T-cell (primary cell): ENCODE data around the gene SYNJ2BP. TPM values are rescaled to one million over a fixed set of nuclear protein-coding genes. Genes with fewer than 3 reads are reported as not detected.

Experiments used
- ATAC-seq, 4 experiments: fragments of 200-7000 bp in 3 of 4; fragments of 150-1000 bp in 1 of 4; cut with Tn5 transposase; replicated peaks in 1 of 4; 1 replicate in 3 of 4; 2 replicates in 1 of 4; pipeline ENCODE4 v1.10.0; 2021; ENCODE audit warnings: moderate library complexity in 3 of 4, mild to moderate bottlenecking in 2 of 4, moderate number of reproducible peaks in 1 of 4
- CTCF ChIA-PET, 2 donors: fragments of 300-600 bp; sonication (Branson Sonifier 250); formaldehyde crosslinking; loops; one replicate each; lab custom pipeline; 2022; ENCODE audit warnings: antibody characterized with exemption in 2 of 2; lab: Charles Lee
- POLR2A ChIA-PET, 2 donors: fragments of 300-600 bp; sonication (Branson Sonifier 250); formaldehyde crosslinking; loops; one replicate each; lab custom pipeline; 2022; ENCODE audit warnings: antibody characterized with exemption in 2 of 2; lab: Charles Lee
- DNase-seq, 35 experiments: peaks; one replicate each; pipeline versions ENCODE4 v3.0.0 to v3.0.0-alpha.2; 2013 to 2023
- H3K27ac ChIP-seq: one replicate; pipeline ENCODE4 v1.5.1; 2013; ENCODE audit warnings: low read length
- H3K27me3 ChIP-seq, 2 experiments: replicated peaks in 1 of 2; 1 replicate in 1 of 2; 2 replicates in 1 of 2; pipeline versions ENCODE4 v1.6.1 to v1.7.0; 2013; ENCODE audit warnings: low read length in 1 of 2, mixed read lengths in 1 of 2; ENCODE audit not compliant: control insufficient read depth in 2 of 2, insufficient read depth in 2 of 2; ENCODE audit errors: extremely low read depth in 1 of 2
- H3K36me3 ChIP-seq, 2 donors: 1 replicate in 1 of 2; 2 replicates in 1 of 2; pipeline versions ENCODE4 v1.6.1 to v1.7.0; 2013; ENCODE audit warnings: low read length in 1 of 2; ENCODE audit not compliant: control insufficient read depth in 2 of 2, insufficient read depth in 1 of 2; ENCODE audit errors: extremely low read depth in 1 of 2
- H3K4me1 ChIP-seq, 2 experiments: 1 replicate in 1 of 2; 2 replicates in 1 of 2; pipeline versions ENCODE4 v1.6.1 to v1.7.0; 2013; ENCODE audit warnings: low read length in 2 of 2, mixed read lengths in 1 of 2; ENCODE audit not compliant: insufficient read depth in 2 of 2, control insufficient read depth in 1 of 2; ENCODE audit errors: extremely low read depth in 1 of 2
- H3K4me3 ChIP-seq, 2 donors: 1 replicate in 1 of 2; 2 replicates in 1 of 2; pipeline versions ENCODE4 v1.5.1 to v1.7.0; 2013; ENCODE audit warnings: mild to moderate bottlenecking in 2 of 2, low read length in 1 of 2, moderate library complexity in 1 of 2; ENCODE audit not compliant: control insufficient read depth in 1 of 2; ENCODE audit errors: extremely low read depth in 1 of 2
- H3K9me3 ChIP-seq: 2 replicates; pipeline ENCODE4 v1.7.0; 2013
- H3K27ac Mint-ChIP-seq, 2 donors: one replicate each; pipeline ENCODE4 v1.8.0; 2020 to 2021; ENCODE audit warnings: mild to moderate bottlenecking in 2 of 2, mixed read lengths in 2 of 2
- H3K27me3 Mint-ChIP-seq, 2 donors: one replicate each; pipeline ENCODE4 v1.8.0; 2021 to 2022; ENCODE audit warnings: mixed read lengths in 2 of 2
- H3K36me3 Mint-ChIP-seq: one replicate; pipeline ENCODE4 v1.8.0; 2021; ENCODE audit warnings: mixed read lengths
- H3K4me1 Mint-ChIP-seq, 3 donors: one replicate each; pipeline ENCODE4 v1.8.0; 2020 to 2022; ENCODE audit warnings: mixed read lengths in 3 of 3, mild to moderate bottlenecking in 1 of 3
- H3K4me3 Mint-ChIP-seq, 3 donors: one replicate each; pipeline ENCODE4 v1.8.0; 2020 to 2022; ENCODE audit warnings: mild to moderate bottlenecking in 3 of 3, mixed read lengths in 3 of 3, moderate library complexity in 3 of 3
- H3K9me3 Mint-ChIP-seq, 3 donors: one replicate each; pipeline ENCODE4 v1.8.0; 2020 to 2022; ENCODE audit warnings: mixed read lengths in 3 of 3
- WGBS: methylation state at CpG from one replicate; pipeline ENCODE4 v1.1.5; 2013; ENCODE audit warnings: missing lambda C conversion rate; ENCODE audit not compliant: insufficient coverage; 5-methylcytosine and 5-hydroxymethylcytosine counted together
- total RNA-seq, 35 experiments: library from RNA in 6 of 35; stranded (reverse) in 6 of 35; fragments of 120-200 nt in 1 of 35; gene quantifications; one replicate each; pipeline versions ENCODE4 v1.2.1 to v1.2.4 and lab custom pipeline; 2013 to 2026

Gene SYNJ2BP
- total RNA-seq, 5 donors from 2014 or later (not counting 1 experiment from before 2014, with no cell fraction given) = 12.4 to 18.6 (median 13.2) TPM

GRCh38 chr14:70398280-70398679 lies 18.6 kb downstream of the SYNJ2BP start:
- no peak overlapping the region for H3K4me3 Mint-ChIP-seq
- no peaks in the 10 kb centered on the region for H3K27me3 Mint-ChIP-seq
- peaks cover 5 to 19% (median 14%) of the 10 kb centered on the region in 3 donors for H3K4me1 Mint-ChIP-seq
- Histone ChIP-seq H3K9me3 (no peaks in the 10 kb centered on the region), H3K4me1 (peaks cover 0 to 3% of the 10 kb centered on the region in 2 experiments), H3K4me3 (no peak overlapping the region), H3K36me3 (peaks cover 7 to 14% of the 10 kb centered on the region in 2 donors), H3K27me3 (no peaks in the 10 kb centered on the region), H3K27ac (no peak overlapping the region)
- ChIA-PET POLR2A (no interaction called here), CTCF (no interaction called here)
- no peaks in the 10 kb centered on the region for H3K9me3 Mint-ChIP-seq
- no peak for DNase-seq
- no peak for ATAC-seq
- WGBS = 100% methylated on average over 1 of the region's 2 CpGs
- no peak overlapping the region for H3K27ac Mint-ChIP-seq
- H3K36me3 Mint-ChIP-seq = peaks cover 32% of the 10 kb centered on the region

GRCh38 chr14:70397746-70398145 lies 19.1 kb downstream of the SYNJ2BP start:
- H3K4me1 Mint-ChIP-seq = peaks cover 5 to 20% (median 18%) of the 10 kb centered on the region in 3 donors
- H3K27ac ChIP-seq = no peak overlapping the region
- H3K27me3 ChIP-seq = no peaks in the 10 kb centered on the region
- ChIA-PET CTCF (no interaction called here), POLR2A (no interaction called here)
- H3K36me3 Mint-ChIP-seq = peaks cover 37% of the 10 kb centered on the region
- no peak for DNase-seq
- 93% methylated on average over 2 of the region's 2 CpGs for WGBS
- H3K4me1 ChIP-seq = peaks cover 0 to 3% of the 10 kb centered on the region in 2 experiments
- no peak overlapping the region for H3K4me3 Mint-ChIP-seq
- H3K36me3 ChIP-seq = peaks cover 7 to 14% of the 10 kb centered on the region in 2 donors
- H3K4me3 ChIP-seq = no peak overlapping the region
- H3K9me3 Mint-ChIP-seq = no peaks in the 10 kb centered on the region
- no peaks in the 10 kb centered on the region for H3K9me3 ChIP-seq
- H3K27me3 Mint-ChIP-seq = no peaks in the 10 kb centered on the region
- H3K27ac Mint-ChIP-seq = no peak overlapping the region
- ATAC-seq = no peak

- peaks cover 10 to 27% (median 24%) of the 10 kb centered on the region in 3 donors for H3K4me1 Mint-ChIP-seq
- no peak for DNase-seq
- no peaks in the 10 kb centered on the region for H3K9me3 ChIP-seq
- ChIA-PET POLR2A (interaction anchor here in 1 of 2 donors (0.6 kb wide), 3 partner anchors 18 to 427 kb away, joined by 3 to 8 read pairs (median 5); no protein-coding TSS in a partner anchor), CTCF (interaction anchor here in 1 of 2 donors (0.6 kb wide), 1 partner anchor 235 kb away, joined by 3 read pairs; no protein-coding TSS in a partner anchor)
- no peaks in the 10 kb centered on the region for H3K27me3 Mint-ChIP-seq
- no peaks in the 10 kb centered on the region for H3K9me3 Mint-ChIP-seq
- H3K27ac ChIP-seq = no peak overlapping the region
- peaks cover 41% of the 10 kb centered on the region for H3K36me3 Mint-ChIP-seq
- peaks cover 0 to 3% of the 10 kb centered on the region in 2 experiments for H3K4me1 ChIP-seq
- H3K27ac Mint-ChIP-seq = no peak overlapping the region
- H3K27me3 ChIP-seq = no peaks in the 10 kb centered on the region
- ATAC-seq = no peak
- H3K4me3 Mint-ChIP-seq = no peak overlapping the region
- H3K36me3 ChIP-seq = peaks cover 7 to 13% of the 10 kb centered on the region in 2 donors
- H3K4me3 ChIP-seq = no peak overlapping the region
These were observed 22.1 kb downstream of the SYNJ2BP start for GRCh38 chr14:70394674-70395306.

- Histone ChIP-seq H3K4me1 (no peaks in the 10 kb centered on the region), H3K27ac (no peak overlapping the region), H3K9me3 (no peaks in the 10 kb centered on the region), H3K36me3 (peaks cover 2 to 13% of the 10 kb centered on the region in 2 donors), H3K4me3 (no peak overlapping the region), H3K27me3 (no peaks in the 10 kb centered on the region)
- Mint-ChIP-seq H3K27ac (no peak overlapping the region), H3K36me3 (peaks cover 43% of the 10 kb centered on the region), H3K27me3 (no peaks in the 10 kb centered on the region), H3K9me3 (no peaks in the 10 kb centered on the region), H3K4me3 (no peak overlapping the region), H3K4me1 (peaks cover 16 to 23% (median 19%) of the 10 kb centered on the region in 3 donors)
- DNase-seq = no peak
- POLR2A ChIA-PET = no interaction called here
- 100% methylated on average over 1 of the region's 3 CpGs for WGBS
- ATAC-seq = no peak
- CTCF ChIA-PET = no interaction called here
These were observed 24.2 kb downstream of the SYNJ2BP start for GRCh38 chr14:70392676-70393075.

GRCh38 chr14:70391493-70392391 lies 25.1 kb downstream of the SYNJ2BP start:
- Mint-ChIP-seq H3K4me3 (no peak overlapping the region), H3K27ac (no peak overlapping the region), H3K4me1 (peaks cover 16 to 21% (median 17%) of the 10 kb centered on the region in 3 donors), H3K27me3 (no peaks in the 10 kb centered on the region), H3K36me3 (peaks cover 40% of the 10 kb centered on the region), H3K9me3 (no peaks in the 10 kb centered on the region)
- H3K27me3 ChIP-seq = no peaks in the 10 kb centered on the region
- ChIA-PET POLR2A (no interaction called here), CTCF (interaction anchor here in 1 of 2 donors (0.6 kb wide), 1 partner anchor 936 kb away, joined by 3 read pairs; no protein-coding TSS in a partner anchor)
- no peak for DNase-seq
- no CpG with 5 or more reads among the region's 6 CpGs for WGBS
- no peaks in the 10 kb centered on the region for H3K9me3 ChIP-seq
- H3K27ac ChIP-seq = no peak overlapping the region
- peaks cover 0 to 13% of the 10 kb centered on the region in 2 donors for H3K36me3 ChIP-seq
- no peaks in the 10 kb centered on the region for H3K4me1 ChIP-seq
- H3K4me3 ChIP-seq = no peak overlapping the region
- no peak for ATAC-seq

- H3K27ac ChIP-seq = no peak overlapping the region
- H3K4me1 Mint-ChIP-seq = peaks cover 0 to 5% (median 0%) of the 10 kb centered on the region in 3 donors
- no CpG with 5 or more reads among the region's 2 CpGs for WGBS
- H3K4me1 ChIP-seq = no peaks in the 10 kb centered on the region
- peaks cover 45% of the 10 kb centered on the region for H3K36me3 Mint-ChIP-seq
- no peak for DNase-seq
- no peaks in the 10 kb centered on the region for H3K9me3 Mint-ChIP-seq
- no peak overlapping the region for H3K4me3 Mint-ChIP-seq
- H3K27me3 ChIP-seq = no peaks in the 10 kb centered on the region
- ATAC-seq = no peak
- CTCF ChIA-PET = no interaction called here
- H3K9me3 ChIP-seq = no peaks in the 10 kb centered on the region
- H3K4me3 ChIP-seq = no peak overlapping the region
- no peak overlapping the region for H3K27ac Mint-ChIP-seq
- H3K27me3 Mint-ChIP-seq = no peaks in the 10 kb centered on the region
- POLR2A ChIA-PET = no interaction called here
- H3K36me3 ChIP-seq = peaks cover 3 to 28% of the 10 kb centered on the region in 2 donors
These were observed 34.4 kb downstream of the SYNJ2BP start for GRCh38 chr14:70382536-70382935.
